Activated CD4-positive, alpha-beta T cell treated with anti-CD3 and anti-CD28 coated beads for 4 hours (primary cell): ENCODE results near the gene VASN.
"Not testable (repeated sequence)": the region's sequence is repeated elsewhere in the genome, so short reads cannot be mapped to it uniquely, and the experiment has no call there.

Experiments used
- DNase-seq, 2 donors: peaks; one replicate each; pipeline ENCODE4 v3.0.0-alpha.2; 2020

VASN gene

DNA sequence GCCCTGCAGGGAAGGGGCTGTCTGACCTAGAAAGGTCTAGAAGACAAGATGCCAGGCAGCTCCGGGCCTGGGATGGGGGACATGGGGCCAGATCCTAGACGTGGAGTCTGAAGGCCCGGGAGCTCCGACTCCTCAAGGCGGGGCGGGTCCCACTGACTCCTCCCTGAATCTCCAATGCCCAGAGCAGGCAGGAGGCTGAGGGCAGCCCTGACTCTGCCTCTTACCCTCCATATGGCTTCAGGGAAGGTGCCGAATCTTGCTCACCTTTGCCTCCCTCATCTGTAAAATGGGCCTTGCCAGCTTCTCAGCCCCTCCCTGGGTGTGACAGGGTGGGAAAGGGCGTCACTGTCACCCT is 14.8 kb downstream of the VASN start:
- no peak for DNase-seq

DNA sequence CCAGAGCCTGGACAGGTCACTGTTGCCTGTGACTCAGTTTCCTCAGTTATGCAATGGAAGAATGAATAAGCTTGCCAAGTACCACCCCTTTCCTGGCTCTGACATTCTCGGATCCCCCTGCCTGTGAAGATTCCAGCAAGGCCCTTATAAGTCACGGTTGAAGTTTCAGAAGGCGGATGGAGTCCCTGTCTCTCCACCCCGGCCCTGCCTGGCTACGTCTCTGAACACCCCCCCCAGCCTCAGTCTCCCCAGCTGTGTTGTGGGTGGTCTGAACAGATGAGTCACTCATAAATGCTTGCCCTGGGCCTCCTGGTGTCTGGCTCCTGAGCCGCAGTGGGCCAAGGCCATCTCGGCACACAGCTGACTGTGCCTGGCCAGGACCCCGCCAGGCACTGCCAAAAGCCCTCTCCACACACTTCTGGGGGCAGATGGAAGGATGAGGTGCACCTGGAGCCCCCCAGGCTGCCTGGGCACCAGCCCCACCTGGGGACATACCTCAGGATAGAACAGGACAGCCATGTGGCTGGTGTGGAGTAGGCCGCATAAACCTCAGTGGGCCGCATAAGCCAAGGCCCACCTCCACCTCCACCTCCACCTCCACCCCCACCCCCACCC is 15.4 kb downstream of the VASN start:
- DNase-seq: no peak

DNA sequence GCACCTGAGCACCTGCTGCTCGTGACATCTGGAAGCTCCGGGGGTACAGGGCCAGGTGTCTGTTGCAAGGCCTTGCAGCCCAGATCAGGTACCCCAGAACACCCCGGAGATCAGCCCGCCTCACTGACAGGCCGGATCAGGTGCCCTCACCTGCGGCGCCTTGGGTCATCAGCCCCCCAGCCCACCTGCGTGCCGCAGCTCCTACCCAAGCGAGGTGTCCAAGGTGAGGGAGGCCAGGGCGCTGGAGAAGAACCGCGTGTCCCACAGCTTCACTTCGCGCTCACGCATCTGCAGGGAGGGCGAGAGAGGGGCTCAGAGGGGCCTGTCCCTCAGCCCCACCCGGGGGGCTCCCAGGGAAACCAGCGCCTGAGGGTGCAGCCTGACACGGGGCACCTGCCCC is 16.1 kb downstream of the VASN start:
- no peak for DNase-seq

DNA sequence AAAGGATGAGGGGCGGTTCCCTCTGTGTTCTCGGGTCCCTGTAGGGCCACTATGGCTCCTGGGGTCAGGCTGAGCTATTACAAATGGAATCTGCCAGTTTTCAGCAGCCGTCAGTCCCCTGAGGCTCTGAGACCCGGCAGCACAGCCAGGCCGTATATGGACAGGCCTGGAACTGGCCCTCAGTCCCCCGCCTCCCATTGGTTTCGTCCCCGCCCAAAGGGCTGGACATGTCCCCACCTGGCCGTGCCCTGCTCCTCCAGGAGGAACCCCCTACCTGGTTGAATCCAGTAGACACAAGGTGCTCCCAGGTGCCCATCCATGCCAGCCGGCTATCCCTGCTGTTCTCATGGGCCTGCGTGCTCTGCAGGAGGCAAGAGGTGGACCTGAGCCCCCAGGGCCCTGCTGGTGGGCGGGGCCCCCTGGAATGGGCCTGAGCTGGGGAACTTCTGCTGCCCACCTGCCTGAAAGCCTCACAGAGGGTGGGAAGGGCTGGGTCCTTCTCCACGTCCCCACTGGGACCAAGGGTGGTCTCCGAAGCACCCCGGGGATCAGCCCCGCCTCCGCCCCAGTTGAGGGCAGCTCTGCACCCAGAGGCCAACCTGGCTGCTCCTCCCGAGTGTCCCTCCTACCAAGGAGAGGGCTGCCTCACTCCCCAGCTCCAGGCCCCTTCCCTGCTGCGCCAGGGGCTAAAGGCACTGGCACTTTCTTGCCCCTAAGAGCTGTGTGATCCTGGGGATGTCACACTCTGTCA is 16.8 kb downstream of the VASN start:
- DNase-seq: no peak

DNA sequence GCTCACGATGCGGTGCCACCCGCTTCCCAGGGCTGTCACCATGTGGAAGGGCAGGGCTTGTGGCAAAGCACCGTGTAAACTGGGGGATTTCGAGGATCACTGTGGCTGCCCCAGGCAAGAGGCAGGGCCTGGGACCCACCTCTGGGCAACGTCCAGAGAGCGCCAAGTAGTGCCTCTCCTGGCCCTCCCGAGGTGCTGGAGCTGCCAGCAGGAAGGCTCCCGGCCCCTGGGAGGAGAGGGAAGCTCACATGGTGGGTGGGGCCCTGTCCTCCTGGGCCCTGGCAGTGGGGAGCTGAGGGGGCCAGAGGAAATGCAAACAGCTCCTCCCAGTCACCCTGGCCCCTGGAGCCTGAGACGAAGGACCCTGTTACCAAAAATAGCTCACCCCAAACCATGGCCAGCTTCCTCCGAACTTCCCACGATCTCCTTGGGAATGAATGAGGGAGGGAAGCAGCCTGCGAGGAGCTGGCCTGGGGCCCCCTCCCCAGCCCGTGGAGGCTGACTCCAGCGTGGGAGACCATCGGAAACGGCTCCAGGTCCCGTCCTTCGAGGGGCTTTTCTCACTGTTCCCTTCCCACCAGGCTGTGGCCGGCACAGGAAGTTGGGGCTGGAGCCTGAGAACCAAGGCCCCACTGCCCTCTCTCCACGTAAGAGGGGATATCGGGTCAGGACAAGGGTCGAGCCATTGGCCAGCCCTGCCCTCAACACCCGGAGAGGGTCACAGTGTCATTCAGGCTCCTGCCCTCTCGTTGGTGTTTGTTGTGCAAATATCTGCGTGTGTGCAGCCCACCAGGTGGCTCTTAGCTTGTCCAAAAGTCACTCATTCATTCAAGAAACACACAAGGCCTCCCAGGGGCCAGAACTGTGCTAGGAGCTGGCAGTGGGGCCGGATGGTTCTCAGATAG is 17.7 kb downstream of the VASN start:
- no peak for DNase-seq

DNA sequence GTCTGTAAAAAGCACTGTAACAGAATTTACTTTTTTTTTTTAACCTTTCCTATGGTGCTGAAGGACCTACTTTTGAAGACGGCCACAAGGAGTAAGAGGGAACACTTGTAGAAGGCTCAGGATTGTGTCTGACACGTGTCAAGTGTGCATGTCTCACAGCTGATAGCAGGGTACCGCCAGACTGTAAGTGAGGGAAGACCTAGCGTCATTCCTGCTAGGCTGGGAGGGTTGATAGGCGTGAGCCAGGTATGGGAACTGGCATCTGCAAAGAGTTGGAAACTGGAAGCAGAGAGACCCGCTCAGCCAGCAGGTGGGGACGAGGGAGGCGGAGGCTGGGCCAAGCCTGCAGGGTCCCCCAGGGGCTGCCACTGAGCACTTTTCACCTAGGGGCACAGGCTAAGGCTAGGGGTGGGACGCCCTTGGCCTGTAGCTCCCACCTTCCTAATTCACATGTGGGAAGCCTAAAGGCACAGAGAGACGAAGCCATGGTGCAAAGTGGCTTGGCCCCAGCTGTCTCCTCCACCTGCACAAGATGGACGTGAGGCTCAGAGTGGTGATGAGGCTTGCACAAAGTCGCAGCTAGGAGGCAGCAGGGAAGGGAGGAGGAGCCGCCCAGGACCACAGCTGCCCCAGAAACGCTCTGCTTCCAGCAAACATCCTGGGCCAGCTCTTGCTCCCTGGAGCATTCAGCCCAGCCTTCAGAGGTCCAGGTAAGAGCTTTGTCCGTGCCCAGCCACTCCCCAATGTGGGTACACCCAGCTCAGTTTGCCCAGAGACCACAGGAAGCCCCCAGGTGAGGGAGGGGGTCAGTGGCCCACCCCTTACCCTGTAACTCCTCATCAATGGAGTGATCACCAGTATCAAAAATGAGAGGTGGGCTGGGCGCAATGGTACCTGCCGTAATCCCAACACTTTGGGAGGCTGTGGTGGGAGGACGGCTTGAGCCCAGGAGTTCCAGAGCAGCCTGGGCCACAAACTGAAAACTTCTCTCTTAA is 18.9 kb downstream of the VASN start:
- no peak for DNase-seq

DNA sequence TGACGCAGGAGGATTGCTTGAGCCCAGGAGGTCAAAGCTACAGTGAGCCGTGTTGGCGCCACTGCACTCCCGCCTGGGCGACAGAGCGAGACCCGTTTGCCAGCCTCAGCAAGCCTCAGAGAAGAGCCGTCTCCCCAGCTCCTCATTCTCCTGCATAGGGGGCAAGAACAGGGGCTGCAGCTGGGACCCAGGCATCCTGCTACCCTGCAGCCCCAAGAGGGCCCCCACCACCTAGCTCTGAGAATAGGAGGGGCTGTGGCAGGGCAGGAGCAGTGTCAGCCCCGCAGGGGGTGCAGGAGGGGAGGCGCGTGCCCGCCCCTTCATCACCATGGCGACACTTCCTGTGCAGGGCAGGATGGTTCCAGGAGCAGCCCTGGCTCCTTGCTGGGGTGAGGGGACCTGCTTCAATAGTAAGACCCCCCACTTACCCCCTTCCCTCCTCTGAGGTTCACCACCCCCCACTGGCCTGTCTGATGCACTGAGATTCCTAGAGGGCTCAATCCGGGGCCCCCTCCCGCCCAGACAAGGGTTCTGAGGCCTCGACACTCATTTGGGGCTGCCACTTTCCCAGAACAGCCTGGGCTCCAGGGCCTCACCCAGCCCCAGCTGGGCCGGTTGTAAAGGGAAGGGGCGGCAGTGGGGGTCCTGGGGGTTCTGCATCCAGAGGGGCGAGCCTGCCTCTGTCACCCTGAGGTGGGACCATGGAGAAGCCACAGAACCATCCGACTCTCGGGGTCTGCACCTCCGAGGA is 20.2 kb downstream of the VASN start:
- no peak for DNase-seq

DNA sequence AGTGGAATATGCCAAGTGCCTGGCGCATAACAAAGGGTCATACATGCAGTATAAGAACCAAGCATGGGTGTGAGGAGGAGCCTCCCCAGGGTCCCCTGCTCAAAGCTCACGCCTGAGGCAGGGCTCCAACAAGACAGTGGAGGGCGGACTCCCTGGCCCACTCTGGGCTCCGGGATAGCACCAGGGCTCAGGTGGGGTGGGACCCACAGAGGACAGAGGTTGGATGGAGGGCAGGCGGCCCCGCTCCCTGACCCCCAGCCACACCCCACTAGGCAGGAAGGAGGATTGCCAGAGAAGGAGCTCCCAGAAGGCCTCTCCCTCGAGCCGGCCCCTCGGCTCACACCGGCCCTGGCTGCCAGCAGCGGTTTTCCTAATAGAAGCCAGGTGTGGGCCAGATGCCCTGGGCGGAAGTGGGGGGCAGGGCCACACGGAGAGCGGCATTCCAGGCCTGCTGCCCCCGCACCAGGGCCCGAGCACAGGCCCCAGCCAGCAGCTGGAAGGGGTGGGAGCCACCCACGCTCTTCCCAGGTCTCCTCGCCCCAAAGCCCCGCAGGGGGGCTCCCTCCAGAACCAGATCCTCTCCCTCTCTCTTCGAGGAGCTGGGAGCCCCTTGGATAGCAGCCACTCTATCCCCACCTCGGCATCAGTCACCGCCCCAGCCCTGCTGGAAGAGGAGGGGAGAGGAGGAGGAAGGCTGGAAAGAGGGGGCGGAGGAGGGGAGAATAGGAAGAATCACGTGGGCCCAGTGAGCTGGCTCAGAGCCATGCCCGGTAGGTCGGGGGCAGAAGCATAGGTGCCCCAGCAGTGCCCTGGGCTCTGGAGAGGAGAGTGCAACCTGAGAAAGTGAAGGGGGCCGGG is 21.0 kb downstream of the VASN start:
- no peak for DNase-seq

DNA sequence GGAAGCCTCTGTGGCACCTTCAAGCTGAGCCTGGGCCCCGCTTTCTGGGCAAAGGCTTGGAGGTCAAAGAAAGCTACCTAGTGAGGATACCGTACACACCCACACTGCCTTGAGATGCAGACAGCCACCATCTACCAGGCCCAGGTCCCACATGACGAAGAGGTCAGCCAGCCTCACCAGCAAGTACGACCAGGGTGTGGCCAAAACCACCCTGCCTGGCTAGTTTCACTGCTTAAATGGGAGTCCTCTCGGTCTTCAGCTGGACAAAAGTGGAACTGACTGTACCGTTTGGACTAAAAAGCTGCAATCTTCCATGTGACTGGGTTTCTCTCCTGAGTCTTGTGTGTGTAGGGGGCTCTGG is 21.6 kb downstream of the VASN start:
- DNase-seq: no peak

DNA sequence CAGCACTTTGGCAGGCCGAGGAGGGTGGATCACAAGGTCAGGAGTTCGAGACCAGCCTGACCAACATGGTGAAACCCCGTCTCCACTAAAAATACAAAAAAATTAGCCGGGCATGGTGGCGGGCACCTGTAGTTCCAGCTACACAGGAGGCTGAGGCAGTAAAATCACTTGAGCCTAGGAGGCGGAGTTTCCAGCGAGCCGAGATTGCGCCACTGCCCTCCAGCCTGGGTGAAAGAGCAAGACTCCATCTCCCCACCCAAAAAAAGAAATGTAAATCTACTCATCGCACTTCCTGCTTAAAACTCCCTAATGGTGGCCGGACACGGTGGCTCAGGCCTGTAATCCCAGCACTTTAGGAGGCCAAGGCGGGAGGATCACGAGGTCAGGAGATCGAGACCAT is 22.2 kb downstream of the VASN start:
- DNase-seq: not testable (repeated sequence)

DNA sequence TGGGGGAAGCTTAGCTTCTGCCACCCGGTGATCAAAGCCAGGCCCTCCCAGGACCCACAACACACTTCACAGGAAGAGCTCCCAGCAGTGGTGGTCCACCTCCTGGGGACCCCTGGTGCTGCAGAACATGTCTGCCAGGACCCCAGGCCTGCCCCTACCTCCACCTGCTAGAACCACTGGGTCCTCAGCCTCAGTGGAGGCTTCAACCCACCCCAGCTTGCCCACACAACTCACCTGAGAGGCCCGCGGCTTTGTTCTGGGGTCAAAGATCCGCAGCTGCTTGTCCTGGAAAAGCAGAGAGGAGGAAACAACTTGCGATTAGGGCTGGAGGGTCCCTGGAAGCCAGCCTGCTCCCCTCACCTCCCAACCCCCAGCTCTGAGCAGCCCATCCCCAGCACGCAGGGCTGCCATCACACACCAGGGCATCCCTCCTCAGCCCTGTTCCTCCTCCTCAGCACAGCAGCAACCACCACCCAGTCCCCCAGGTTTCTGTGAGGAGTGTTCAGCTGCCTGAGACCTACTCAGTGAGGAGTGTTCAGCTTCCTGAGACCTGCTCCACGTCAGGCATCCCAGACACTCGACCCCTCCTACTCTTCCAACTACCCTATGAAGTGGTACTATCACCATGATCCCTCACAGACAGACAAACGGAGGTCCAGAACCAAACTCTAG is 23.5 kb downstream of the VASN start:
- DNase-seq: no peak

DNA sequence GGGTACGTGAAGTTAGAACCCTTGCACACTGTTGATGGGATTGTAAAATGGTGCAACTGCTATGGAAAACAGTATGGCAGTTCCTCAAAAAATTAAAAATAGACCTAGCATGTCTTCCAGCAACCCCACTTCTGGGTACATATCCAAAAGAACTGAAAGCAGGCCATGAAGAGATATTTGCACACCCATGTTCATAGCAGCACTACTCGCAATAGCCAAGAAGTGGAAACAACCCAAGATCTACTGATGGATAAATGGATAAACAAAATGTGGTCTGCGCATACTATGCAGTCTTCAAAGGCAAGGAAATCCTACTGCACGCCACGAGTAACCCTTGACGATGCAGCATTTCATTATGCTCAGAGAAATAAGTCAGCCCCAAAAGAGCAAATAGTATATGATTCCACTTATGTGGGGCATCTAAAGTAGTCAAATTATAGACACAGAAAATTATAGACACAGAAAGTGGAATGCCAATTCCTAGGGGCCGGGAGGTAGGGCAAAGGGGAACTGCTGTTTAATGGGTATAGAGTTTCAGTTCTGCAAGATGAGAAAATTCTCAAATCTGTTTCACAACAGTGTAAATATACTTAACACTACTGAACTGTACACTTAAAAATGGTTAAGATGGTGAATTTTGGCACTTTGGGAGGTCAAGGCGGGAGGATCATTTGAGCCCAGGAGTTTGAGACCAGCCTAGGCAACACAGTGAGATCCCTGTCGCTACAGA is 27.5 kb downstream of the VASN start:
- no peak for DNase-seq

DNA sequence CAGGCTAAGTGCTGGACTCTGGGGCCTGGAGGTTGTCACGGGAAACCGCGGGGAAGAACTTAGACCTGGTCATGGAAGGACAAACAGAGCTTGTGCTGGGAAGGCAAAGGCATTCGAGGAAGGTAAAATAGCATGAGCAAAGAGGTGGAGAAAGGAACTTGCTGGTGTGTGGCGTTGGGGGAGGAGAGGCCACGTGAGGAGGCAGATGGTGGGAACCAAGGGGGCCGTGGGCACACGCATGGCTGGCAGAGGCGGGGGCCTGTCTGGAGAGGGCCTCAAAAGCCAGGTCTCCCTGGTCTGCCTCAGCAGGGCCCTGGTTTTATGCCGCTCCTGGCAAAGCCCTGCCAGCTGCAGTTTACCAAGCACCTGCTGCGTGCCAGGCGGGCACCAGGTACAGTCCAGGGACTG is 29.4 kb downstream of the VASN start:
- no peak for DNase-seq

DNA sequence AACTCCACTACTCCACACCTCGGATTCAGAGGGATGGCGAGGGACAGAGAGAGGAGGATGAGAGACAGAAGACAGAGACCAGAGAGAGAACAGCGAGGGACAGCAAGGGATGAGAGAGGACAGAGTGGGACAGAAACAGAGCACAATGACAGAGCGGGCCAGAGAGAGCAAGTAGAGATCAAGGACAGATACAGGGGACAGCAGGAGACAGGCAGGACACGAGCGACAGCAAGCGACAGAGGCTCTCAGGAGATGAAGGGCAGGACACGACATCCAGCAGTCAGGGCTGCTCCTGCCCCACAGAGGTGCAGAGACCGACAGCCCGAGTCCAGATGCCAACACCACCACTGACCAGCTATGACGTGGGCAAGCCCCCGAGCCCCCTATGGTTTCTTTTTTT is 29.9 kb downstream of the VASN start:
- DNase-seq: no peak

DNA sequence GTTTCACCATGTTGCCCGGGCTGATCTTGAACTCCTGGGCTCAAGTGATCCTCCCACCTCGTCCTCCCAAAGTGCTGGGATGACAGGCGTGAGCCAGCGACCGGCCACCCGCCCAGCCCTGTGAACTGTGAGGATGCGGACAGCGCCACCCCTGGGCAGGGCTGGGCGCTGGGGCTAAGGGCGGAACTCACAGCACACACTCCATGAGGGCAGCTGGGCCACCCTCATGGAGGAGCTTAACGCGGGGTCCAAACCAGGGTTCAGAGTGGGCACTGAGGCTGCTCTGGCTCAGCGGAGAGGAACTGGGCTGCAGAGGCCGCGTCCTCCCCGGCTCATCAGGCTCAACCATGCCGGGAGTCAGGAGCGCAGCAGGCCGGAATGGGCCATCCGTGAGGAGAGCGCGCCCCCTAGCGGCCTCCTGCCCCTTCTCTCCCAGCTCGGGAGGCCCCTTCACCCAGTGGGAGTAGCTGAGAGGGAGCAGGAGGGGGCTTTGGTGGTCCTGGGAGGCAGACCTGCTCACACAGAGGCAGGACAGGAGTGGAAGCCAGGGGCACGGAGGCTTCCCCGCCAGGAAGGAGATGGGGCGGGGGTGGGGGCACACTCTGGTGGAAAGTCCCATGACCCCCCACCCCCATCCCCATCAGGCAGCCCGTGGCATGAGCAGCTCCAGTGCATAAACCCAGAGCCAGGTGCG is 30.9 kb downstream of the VASN start:
- DNase-seq: peak; percentile 63 to 71

DNA sequence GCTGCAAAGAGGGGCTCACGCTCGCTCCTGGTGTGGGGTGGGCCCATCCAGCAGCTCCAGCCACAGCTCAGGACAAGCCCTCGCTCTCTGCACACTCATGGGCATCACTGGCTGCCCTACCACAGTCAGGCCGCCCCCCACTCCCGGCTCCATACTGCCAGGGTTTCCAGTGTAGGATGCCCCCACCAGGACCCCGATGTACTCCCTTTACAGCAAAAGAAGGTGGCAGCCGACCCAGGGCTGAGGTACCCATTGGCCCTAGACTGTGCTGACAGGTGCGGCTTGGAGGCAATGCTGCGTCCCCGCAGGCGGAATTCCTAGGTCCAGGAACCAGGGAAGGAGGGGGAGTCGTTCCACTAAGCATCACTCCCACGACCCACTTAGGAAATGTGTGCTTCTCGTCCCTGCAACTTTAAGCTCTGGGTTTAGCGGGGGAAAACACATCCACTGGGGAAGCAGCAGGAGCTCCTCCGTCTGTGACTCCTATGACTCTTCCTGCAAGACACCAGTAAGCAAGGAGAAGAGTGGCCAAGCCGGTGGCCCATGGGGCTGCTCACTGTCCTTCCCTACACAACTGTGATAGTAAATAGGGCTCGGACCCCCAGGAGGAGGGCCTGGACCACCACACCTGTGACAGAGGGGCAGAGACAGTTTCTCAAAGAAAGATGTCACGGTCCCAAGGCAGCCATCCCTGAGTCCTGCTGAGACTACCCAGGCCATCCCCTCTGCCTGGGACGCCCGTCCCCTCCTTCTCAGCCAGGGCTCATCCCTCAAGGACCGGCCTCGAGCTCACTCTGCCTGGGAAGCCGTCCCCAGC is 31.7 kb downstream of the VASN start:
- DNase-seq: no peak

DNA sequence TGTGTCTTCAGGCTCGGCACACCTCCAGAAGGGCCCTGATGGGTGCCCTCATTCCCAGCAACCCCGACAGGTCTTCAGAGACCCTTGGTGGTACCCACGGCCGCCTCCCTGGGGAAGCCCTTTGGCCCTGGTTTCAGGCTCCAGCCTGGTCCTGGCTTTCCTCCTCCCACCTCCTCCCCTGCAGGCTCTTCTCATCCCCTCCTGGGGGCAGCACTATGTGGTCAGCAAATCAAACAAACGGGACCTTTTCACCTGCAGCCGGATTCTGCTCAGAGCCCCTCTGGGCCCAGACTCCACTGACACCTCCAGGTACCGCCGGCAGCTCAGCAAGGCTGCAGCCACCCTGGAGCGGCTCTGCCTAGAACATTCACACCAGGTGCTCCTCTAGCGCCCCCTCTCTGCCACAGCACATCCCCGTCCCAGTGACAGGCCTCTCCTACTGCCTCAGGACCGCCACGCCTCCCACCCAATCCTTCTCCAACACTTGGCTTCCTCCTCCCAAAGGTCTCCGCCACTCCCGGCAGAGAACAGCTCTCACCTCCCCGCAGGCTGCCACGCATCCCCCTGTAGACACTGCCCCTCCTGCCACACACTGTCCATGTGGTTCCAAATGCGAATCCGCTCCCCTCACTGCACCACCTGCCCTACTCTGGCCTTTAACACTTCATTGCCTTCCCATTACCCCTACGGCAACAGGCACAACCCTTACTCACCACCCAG is 32.8 kb downstream of the VASN start:
- DNase-seq: no peak
